Measurements from ENCODE around the gene MRPS2. TPM values are rescaled to one million over a fixed set of nuclear protein-coding genes. Genes with fewer than 3 reads are reported as not detected.

The MRPS2 gene
- total and polyA plus RNA-seq, 4 donors, result 10.9 to 71.8 (median 31.5) TPM

- no peak overlapping the region for H3K27ac ChIP-seq (ENCODE audit: low read depth in 1 of 2, low read length in 2 of 2)
- H3K36me3 ChIP-seq (ENCODE audit: control insufficient read depth in 4 of 4, insufficient read depth in 3 of 4, low read depth in 1 of 4, low read length in 3 of 4), result peaks cover 3 to 23% (median 9%) of the 10 kb centered on the region in 4 donors
- no peak for TF ChIP-seq NR2F2 (IDR thresholded peaks at IDR 0.05)
- no peak for TF ChIP-seq RAD21 (IDR thresholded peaks at IDR 0.05)
- no peak for TF ChIP-seq FOXA1 (IDR thresholded peaks at IDR 0.05)
- TF ChIP-seq FOXA2 (IDR thresholded peaks at IDR 0.05), result no peak
- TF ChIP-seq TAF1 (conservative IDR thresholded peaks at IDR 0.05), result no peak
- TF ChIP-seq HNF4G (IDR thresholded peaks at IDR 0.05), result no peak
- TF ChIP-seq REST (IDR thresholded peaks at IDR 0.05), result no peak
- TF ChIP-seq EGR1 (IDR thresholded peaks at IDR 0.05; ENCODE audit: low read depth in 2 of 2), result no peak
- no peak for TF ChIP-seq CTCF (IDR thresholded peaks at IDR 0.05; ENCODE audit: low read depth, low read length, missing input control)
- no peak for TF ChIP-seq MAX (IDR thresholded peaks at IDR 0.05)
- TF ChIP-seq YY1 (IDR thresholded peaks at IDR 0.05), result no peak
- H3K4me3 ChIP-seq (ENCODE audit: low read depth in 1 of 3, low read length in 3 of 3), result no peak overlapping the region
- H3K9me3 ChIP-seq (ENCODE audit: control insufficient read depth in 4 of 4, low read length in 3 of 4), result no peaks in the 10 kb centered on the region
- H3K4me1 ChIP-seq (ENCODE audit: control insufficient read depth in 4 of 4, insufficient read depth in 4 of 4, low read length in 3 of 4), result peaks cover 6 to 35% (median 23%) of the 10 kb centered on the region in 4 donors
- H3K9ac ChIP-seq (ENCODE audit: low read depth in 1 of 2, low read length in 2 of 2), result no peak overlapping the region
- 95% methylated on average over 16 of the region's 16 CpGs for WGBS
- DNase-seq (ENCODE audit: low spot score), result no peak
- H3K27me3 ChIP-seq (ENCODE audit: control insufficient read depth in 4 of 4, insufficient read depth in 4 of 4, low read length in 3 of 4), result no peaks in the 10 kb centered on the region
These were observed 2.4 kb downstream of the MRPS2 start for GRCh38 chr9:135502873-135503321.

GRCh38 chr9:135503371-135504261, 3.1 kb downstream of the MRPS2 start:
- 91% methylated on average over 41 of the region's 41 CpGs for WGBS
- Histone ChIP-seq H3K36me3 (ENCODE audit: control insufficient read depth in 4 of 4, insufficient read depth in 3 of 4, low read depth in 1 of 4, low read length in 3 of 4) (peaks cover 3 to 23% (median 9%) of the 10 kb centered on the region in 4 donors), H3K9me3 (ENCODE audit: control insufficient read depth in 4 of 4, low read length in 3 of 4) (no peaks in the 10 kb centered on the region), H3K4me3 (ENCODE audit: low read depth in 1 of 3, low read length in 3 of 3) (no peak overlapping the region), H3K27ac (ENCODE audit: low read depth in 1 of 2, low read length in 2 of 2) (no peak overlapping the region), H3K27me3 (ENCODE audit: control insufficient read depth in 4 of 4, insufficient read depth in 4 of 4, low read length in 3 of 4) (no peaks in the 10 kb centered on the region), H3K4me1 (ENCODE audit: control insufficient read depth in 4 of 4, insufficient read depth in 4 of 4, low read length in 3 of 4) (peaks cover 6 to 35% (median 23%) of the 10 kb centered on the region in 4 donors), H3K9ac (ENCODE audit: low read depth in 1 of 2, low read length in 2 of 2) (no peak overlapping the region)
- no peak for DNase-seq (ENCODE audit: low spot score)
- TF ChIP-seq EGR1 (IDR thresholded peaks at IDR 0.05; ENCODE audit: low read depth in 2 of 2), result no peak

Measured in liver (tissue), 9 donors.